T-helper 9 cell (primary cell): ENCODE data around the gene DCTN5.
"Not testable (repeated sequence)": the region's sequence is repeated elsewhere in the genome, so short reads cannot be mapped to it uniquely, and the experiment has no call there.

Source experiments
- DNase-seq: peaks from one replicate; pipeline ENCODE4 v3.0.0-alpha.2; 2020

Gene DCTN5

GRCh38 chr16:23694644-23695373, 53.5 kb downstream of the DCTN5 start:
- DNase-seq: no peak

DNA sequence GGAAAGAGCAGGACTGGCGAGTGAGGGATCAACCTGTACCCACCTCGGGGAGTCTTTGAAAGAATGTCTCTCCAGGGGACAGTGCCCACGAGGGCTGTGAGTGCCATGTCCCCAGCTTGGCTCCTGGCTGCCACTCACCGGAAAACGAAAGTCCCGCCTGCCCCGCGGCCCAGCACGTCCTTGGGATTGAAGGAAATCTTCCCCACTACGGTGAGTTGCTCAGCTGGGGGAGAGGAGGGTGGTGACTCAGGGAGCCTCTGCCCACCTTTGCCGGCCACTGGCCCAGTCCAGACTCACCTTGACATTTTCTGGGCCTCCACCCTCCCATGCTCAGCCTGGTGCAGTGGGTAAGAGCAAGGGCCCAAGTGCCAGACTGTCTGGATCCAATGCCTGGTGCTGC, 54.5 kb downstream of the DCTN5 start:
- DNase-seq: no peak

DNA sequence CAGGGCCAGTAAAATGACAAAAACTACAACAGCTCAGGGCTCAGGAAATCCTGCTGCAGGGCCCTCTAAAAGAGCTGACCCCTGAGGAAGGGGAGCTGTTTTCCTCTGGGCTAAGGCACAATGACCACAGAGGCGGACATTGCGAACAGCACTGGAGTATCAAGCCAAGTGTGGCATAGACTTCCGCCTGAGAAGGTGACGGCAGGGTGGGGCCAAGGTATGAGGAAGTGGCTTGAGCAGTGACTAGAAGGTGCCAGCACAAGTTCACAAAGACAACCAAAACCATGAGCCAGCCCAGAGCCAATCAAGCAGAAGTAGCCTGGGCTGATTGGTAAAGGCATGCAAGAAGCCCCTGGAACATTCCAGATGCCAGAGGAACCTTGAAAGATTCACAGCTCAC, 57.8 kb downstream of the DCTN5 start:
- DNase-seq: no peak

DNA sequence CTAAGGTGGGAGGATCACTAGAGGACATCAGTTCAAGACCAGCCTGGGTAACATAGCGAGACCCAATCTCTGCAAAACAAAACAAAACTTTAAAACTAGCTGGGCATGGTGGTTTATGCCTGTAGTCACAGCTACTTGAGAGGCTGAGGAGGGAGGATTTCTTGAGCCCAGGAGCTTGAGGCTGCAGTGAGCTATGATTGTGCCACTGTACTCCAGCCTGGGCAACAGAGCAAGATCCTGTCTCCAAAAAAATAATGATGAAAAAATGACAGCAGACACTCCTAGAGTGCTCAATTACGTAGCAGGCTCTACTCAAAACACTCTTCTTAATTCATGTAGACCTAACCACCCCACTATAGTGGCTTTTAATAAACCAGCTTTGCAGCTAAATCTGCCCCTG, 58.8 kb downstream of the DCTN5 start:
- DNase-seq: no peak

DNA sequence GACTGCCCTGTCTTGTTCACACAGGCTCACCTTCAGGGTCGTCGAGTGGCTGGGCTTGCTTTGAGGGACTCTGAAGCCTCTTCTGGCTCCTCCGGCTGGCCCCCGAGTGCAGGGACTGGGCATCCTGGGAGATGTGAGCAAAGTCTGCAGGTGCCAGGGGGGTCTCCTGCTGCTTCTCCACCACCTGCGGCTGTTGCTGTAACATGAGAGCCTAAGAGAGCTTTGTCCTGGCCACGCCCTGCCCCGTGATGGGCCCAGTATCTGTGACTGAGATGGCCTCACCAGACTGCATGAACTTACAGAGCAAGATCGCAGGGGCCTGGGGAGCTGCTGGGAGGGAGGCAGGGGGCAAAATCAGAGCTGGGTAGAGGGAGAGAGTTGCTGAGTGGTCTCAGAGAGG, 59.2 kb downstream of the DCTN5 start:
- no peak for DNase-seq

GRCh38 chr16:23701045-23701444, 59.8 kb downstream of the DCTN5 start:
- no peak for DNase-seq

- no peak for DNase-seq
Measured at GRCh38 chr16:23702951-23703350, 61.7 kb downstream of the DCTN5 start.

- no peak for DNase-seq
Measured at GRCh38 chr16:23704772-23705516, 63.7 kb downstream of the DCTN5 start.

DNA sequence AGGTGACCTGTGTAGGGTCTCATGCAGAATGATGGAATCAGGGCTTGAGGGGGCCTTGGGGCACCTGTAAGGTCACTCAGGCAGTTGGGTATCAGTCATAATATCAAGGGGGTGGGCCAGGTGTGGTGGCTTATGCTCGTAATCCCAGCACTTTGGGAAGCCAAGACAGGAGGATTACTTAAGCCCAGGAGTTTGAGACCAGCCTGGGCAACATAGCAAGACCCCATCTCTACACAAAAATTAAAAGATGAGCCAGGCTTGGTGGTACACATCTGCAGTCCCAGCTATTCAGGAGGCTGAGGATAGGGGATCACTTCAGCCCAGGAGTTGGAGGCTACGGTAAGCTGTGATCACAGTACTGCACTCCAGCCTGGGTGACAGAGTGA, 64.2 kb downstream of the DCTN5 start:
- DNase-seq: no peak

DNA sequence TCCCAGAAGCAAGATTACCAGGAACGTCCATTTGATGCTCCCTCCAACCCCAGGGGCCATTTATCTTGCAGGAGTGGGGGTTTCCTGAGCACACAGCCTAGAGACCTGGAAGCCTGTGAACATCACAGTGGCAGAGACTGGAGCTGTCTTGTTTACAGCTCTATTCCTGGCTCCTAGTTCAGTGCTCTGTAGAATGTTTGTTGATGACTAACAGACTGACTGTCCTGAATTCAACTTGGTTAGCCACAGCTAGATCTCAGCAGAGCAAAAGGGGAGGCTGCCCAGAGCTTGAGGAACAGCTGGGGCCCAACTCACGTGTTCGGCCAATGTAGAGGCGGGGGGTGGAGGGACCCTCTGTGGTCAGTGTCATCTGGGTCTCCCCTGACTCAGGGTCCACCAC, 65.2 kb downstream of the DCTN5 start:
- no peak for DNase-seq

DNA sequence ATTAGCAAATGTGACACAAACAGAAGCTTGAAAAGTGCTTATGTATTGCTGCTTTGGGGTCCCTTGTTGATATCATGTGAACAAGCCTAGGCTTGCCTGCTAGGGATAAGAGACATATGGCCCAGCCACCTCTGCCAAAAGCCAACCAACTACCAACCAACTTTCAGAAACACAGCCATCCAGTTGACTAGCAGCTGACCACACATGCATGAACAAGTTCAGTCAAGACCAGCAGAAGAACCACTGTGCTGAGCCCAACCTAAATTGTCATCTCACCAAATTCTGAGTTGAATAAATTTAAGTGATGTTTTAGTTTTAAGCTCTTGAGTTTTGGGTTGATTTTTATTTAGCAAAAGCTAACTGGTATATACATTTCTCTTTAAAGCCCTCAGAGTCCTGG, 68.3 kb downstream of the DCTN5 start:
- DNase-seq: no peak

DNA sequence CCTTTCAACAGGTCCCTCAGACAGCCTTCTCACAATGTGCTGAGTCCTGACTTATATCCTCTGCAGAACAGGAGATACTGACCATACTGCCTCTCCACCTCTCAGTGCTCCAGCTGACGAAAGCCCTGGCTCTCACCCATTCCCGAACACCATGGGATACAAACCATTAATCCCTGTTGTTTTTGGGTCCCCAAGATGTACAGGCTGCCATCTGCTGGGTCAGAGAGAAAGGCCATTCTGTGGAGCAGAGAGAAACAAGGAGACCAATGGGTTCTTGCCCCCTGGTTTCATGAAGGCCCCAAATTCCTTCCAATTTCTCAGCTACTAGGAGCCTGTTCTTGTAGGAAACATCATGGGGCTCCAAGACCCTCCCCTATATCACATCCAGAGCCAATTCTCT, 68.7 kb downstream of the DCTN5 start:
- DNase-seq: no peak

- DNase-seq: no peak
Measured at GRCh38 chr16:23710504-23710903, 69.2 kb downstream of the DCTN5 start.

GRCh38 chr16:23711785-23712184, 70.5 kb downstream of the DCTN5 start:
- DNase-seq: no peak

- no peak for DNase-seq
Measured at GRCh38 chr16:23712976-23713375, 71.7 kb downstream of the DCTN5 start, which contains the start of gene ERN2. Gene ERN2, minus strand, starts transcription at chr16:23713222. Its CDS starts 35 bp downstream, at chr16:23713187.

DNA sequence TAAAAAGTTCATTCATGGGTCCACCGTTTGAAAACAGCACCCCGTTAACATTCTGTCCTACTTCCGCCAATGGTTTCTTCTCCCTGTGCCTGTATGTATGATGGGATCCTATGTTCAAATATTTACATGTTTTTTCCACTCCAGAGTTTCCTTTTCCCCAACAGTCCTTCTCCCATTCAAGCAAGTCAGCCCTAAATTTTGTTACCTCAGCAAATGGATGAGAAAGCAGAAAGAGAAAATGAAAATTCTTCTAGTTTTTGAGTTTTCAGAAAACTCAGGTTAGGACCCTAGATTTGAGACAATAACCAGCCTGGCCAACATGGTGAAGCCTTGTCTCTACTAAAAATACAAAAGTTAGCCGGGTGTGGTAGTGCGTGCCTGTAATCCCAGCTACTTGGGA, 75.2 kb downstream of the DCTN5 start:
- no peak for DNase-seq

GRCh38 chr16:23722613-23723240, 81.5 kb downstream of the DCTN5 start:
- DNase-seq: not testable (repeated sequence)

DNA sequence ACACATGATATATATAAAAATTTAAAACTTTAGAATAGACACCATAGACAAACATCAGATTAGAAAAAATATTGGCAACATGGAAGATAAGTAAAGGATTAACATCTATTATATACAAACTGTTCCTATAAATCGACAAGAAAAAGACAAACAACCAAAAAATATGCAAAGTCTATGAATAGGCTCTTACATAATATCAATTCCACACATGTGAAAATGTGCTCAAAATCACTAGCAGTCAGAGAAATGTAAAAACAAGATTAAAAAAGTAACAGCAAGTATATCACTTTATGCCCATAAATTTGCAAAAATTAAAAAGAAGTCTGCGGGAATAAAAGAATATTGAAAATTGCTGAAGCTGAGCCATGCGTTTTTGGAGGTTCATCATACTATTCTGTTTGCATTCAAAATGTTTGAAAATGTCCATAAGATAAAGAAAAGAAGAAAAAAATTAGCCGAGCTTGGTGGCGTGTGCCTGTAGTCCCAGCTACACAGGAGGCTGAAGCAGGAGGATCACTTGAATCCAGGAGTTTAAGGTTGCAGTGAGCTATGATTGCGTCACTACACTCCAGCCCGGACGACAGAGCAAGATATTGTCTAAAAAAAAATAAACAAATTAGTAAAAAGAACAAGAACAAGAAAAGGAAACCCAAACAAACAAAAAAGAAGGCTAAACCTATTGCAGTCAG, 83.0 kb downstream of the DCTN5 start:
- DNase-seq: no peak

- DNase-seq: no peak
Measured at GRCh38 chr16:23724785-23725131, 83.5 kb downstream of the DCTN5 start.

- DNase-seq: no peak
Measured at GRCh38 chr16:23726710-23727109, 85.4 kb downstream of the DCTN5 start.
